Ectodermal cell (in vitro differentiated cells): ENCODE data around the gene ASTN1.
"Not testable (repeated sequence)": the region's sequence is repeated elsewhere in the genome, so short reads cannot be mapped to it uniquely, and the experiment has no call there.

ENCODE experiments used
- H3K27ac ChIP-seq: 2 replicates; pipeline ENCODE4 v1.7.0; 2013; ENCODE audit warnings: mild to moderate bottlenecking, low read depth, low read length; ENCODE audit not compliant: insufficient read depth, poor library complexity, severe bottlenecking
- H3K27me3 ChIP-seq: 2 replicates; pipeline ENCODE4 v1.7.0; 2013; ENCODE audit warnings: mild to moderate bottlenecking, low read length; ENCODE audit not compliant: insufficient read depth, control insufficient read depth, poor library complexity, severe bottlenecking
- H3K36me3 ChIP-seq: one replicate; pipeline ENCODE4 v1.7.0; 2013; ENCODE audit warnings: low read length; ENCODE audit not compliant: control insufficient read depth, insufficient read depth
- H3K4me1 ChIP-seq: one replicate; pipeline ENCODE4 v1.7.0; 2013; ENCODE audit warnings: low read length; ENCODE audit not compliant: control insufficient read depth, insufficient read depth
- H3K4me3 ChIP-seq: 2 replicates; pipeline ENCODE4 v1.7.0; 2013; ENCODE audit warnings: low read depth, low read length, control low read depth; ENCODE audit not compliant: insufficient read depth
- H3K9me3 ChIP-seq: 2 replicates; pipeline ENCODE4 v1.7.0; 2013; ENCODE audit warnings: mild to moderate bottlenecking, low read length, moderate library complexity; ENCODE audit not compliant: control insufficient read depth
- WGBS, 2 experiments: methylation state at CpG; one replicate each; pipeline ENCODE4 v1.1.7; 2013; ENCODE audit warnings: missing lambda C conversion rate in 2 of 2; 5-methylcytosine and 5-hydroxymethylcytosine counted together

Gene ASTN1

GRCh38 chr1:177077734-177078499 lies 86.6 kb downstream of the ASTN1 start:
- WGBS, 2 experiments, result 94 to 95% methylated on average over 4 of the region's 4 CpGs
- H3K4me1 ChIP-seq, result no peaks in the 10 kb centered on the region
- no peak overlapping the region for H3K4me3 ChIP-seq
- H3K36me3 ChIP-seq, result no peaks in the 10 kb centered on the region
- H3K9me3 ChIP-seq, result no peaks in the 10 kb centered on the region
- H3K27ac ChIP-seq, result no peak overlapping the region
- H3K27me3 ChIP-seq, result no peaks in the 10 kb centered on the region

- Histone ChIP-seq H3K4me3 (no peak overlapping the region), H3K36me3 (no peaks in the 10 kb centered on the region), H3K4me1 (no peaks in the 10 kb centered on the region), H3K9me3 (no peaks in the 10 kb centered on the region), H3K27ac (no peak overlapping the region), H3K27me3 (no peaks in the 10 kb centered on the region)
- 95 to 96% methylated on average over 8 of the region's 8 CpGs for WGBS, 2 experiments
Observed at GRCh38 chr1:177077006-177077405, 87.5 kb downstream of the ASTN1 start.

- H3K4me1 ChIP-seq, H3K9me3 ChIP-seq, H3K4me3 ChIP-seq, H3K27me3 ChIP-seq, H3K27ac ChIP-seq, H3K36me3 ChIP-seq: not testable (repeated sequence)
- 88 to 92% methylated on average over 2 of the region's 3 CpGs for WGBS, 2 experiments
Observed at GRCh38 chr1:177074811-177075210, 89.7 kb downstream of the ASTN1 start.

GRCh38 chr1:177069490-177069889 lies 95.0 kb downstream of the ASTN1 start:
- no peaks in the 10 kb centered on the region for H3K36me3 ChIP-seq
- peaks cover 21% of the 10 kb centered on the region for H3K27me3 ChIP-seq
- no peak overlapping the region for H3K27ac ChIP-seq
- H3K4me3 ChIP-seq, result no peak overlapping the region
- WGBS, 2 experiments, result 88 to 90% methylated on average over 3 of the region's 3 CpGs
- peaks cover 12% of the 10 kb centered on the region for H3K4me1 ChIP-seq
- H3K9me3 ChIP-seq, result no peaks in the 10 kb centered on the region

- Histone ChIP-seq H3K4me1 (peaks cover 12% of the 10 kb centered on the region), H3K27ac (no peak overlapping the region), H3K27me3 (peaks cover 34% of the 10 kb centered on the region), H3K9me3 (no peaks in the 10 kb centered on the region), H3K4me3 (no peak overlapping the region), H3K36me3 (no peaks in the 10 kb centered on the region)
- 85 to 87% methylated on average over 7 of the region's 7 CpGs for WGBS, 2 experiments
Observed at GRCh38 chr1:177067752-177068410, 96.6 kb downstream of the ASTN1 start.

GRCh38 chr1:177065430-177065829 lies 99.1 kb downstream of the ASTN1 start:
- H3K4me3 ChIP-seq, result no peak overlapping the region
- no peaks in the 10 kb centered on the region for H3K9me3 ChIP-seq
- peaks cover 12% of the 10 kb centered on the region for H3K4me1 ChIP-seq
- 31 to 38% methylated on average over 2 of the region's 2 CpGs for WGBS, 2 experiments
- H3K27ac ChIP-seq, result no peak overlapping the region
- H3K27me3 ChIP-seq, result peaks cover 34% of the 10 kb centered on the region
- peaks cover 2% of the 10 kb centered on the region for H3K36me3 ChIP-seq

- Histone ChIP-seq H3K36me3 (peaks cover 3% of the 10 kb centered on the region), H3K4me1 (peaks cover 9% of the 10 kb centered on the region), H3K9me3 (no peaks in the 10 kb centered on the region), H3K27me3 (peaks cover 34% of the 10 kb centered on the region), H3K27ac (no peak overlapping the region), H3K4me3 (no peak overlapping the region)
- 90 to 92% methylated on average over 6 of the region's 6 CpGs for WGBS, 2 experiments
Observed at GRCh38 chr1:177063648-177064047, 100.9 kb downstream of the ASTN1 start.

- no peak overlapping the region for H3K27ac ChIP-seq
- no peaks in the 10 kb centered on the region for H3K36me3 ChIP-seq
- no peak overlapping the region for H3K4me3 ChIP-seq
- no peaks in the 10 kb centered on the region for H3K4me1 ChIP-seq
- H3K27me3 ChIP-seq, result no peaks in the 10 kb centered on the region
- H3K9me3 ChIP-seq, result no peaks in the 10 kb centered on the region
Observed at GRCh38 chr1:177054542-177054941, 110.0 kb downstream of the ASTN1 start.

- Histone ChIP-seq H3K36me3 (no peaks in the 10 kb centered on the region), H3K4me3 (no peak overlapping the region), H3K9me3 (no peaks in the 10 kb centered on the region), H3K27ac (no peak overlapping the region), H3K27me3 (no peaks in the 10 kb centered on the region), H3K4me1 (no peaks in the 10 kb centered on the region)
- WGBS, 2 experiments, result 88 to 91% methylated on average over 2 to 3 of the region's 3 CpGs
Observed at GRCh38 chr1:177053648-177054047, 110.9 kb downstream of the ASTN1 start.

GRCh38 chr1:177048314-177049069 lies 116.0 kb downstream of the ASTN1 start:
- H3K4me1 ChIP-seq, result no peaks in the 10 kb centered on the region
- 64 to 69% methylated on average over 4 of the region's 4 CpGs for WGBS, 2 experiments
- no peaks in the 10 kb centered on the region for H3K9me3 ChIP-seq
- H3K36me3 ChIP-seq, result no peaks in the 10 kb centered on the region
- no peak overlapping the region for H3K4me3 ChIP-seq
- no peaks in the 10 kb centered on the region for H3K27me3 ChIP-seq
- no peak overlapping the region for H3K27ac ChIP-seq
